ENCODE results near the gene CIB4.

- TF ChIP-seq EZH2phosphoT487 (IDR thresholded peaks at IDR 0.05; ENCODE audit: insufficient read depth, low read depth) (no peak), EZH2 (IDR thresholded peaks at IDR 0.05; ENCODE audit: insufficient read depth, poor library complexity, severe bottlenecking) (no peak)
Observed at GRCh38 chr2:26674002-26674751, 33.0 kb upstream of the CIB4 start.

All from GM23248 (cell line).